OCI-LY3 (cell line): ENCODE measurements around the gene DNAAF8.

Experiments
- H2AFZ ChIP-seq: fragments of 200-600, 300-600 bp; shearing (Covaris generic); 2 replicates; pipeline ENCODE4 v1.6.0; 2014; ENCODE audit warnings: antibody characterized with exemption, low read depth, low read length
- H3K27ac ChIP-seq: fragments of 200-600, 300-600 bp; sonication (generic); 2 replicates; pipeline ENCODE4 v1.5.1; 2014; ENCODE audit warnings: mild to moderate bottlenecking, low read length, moderate library complexity, mixed read lengths
- H3K27me3 ChIP-seq: fragments of 200-600, 300-600 bp; sonication (generic); 2 replicates; pipeline ENCODE4 v1.6.1; 2014; ENCODE audit warnings: low read depth, low read length, mixed read lengths
- H3K36me3 ChIP-seq: fragments of 200-600, 300-600 bp; sonication (generic); replicated peaks from 2 replicates; pipeline ENCODE3; 2014; ENCODE audit warnings: low read depth, low read length, mixed read lengths
- H3K4me1 ChIP-seq: fragments of 300-600, 200-600 bp; sonication (generic); 2 replicates; pipeline ENCODE4 v1.6.1; 2014; ENCODE audit warnings: low read length, mixed read lengths
- H3K4me2 ChIP-seq: fragments of 200-600, 300-600 bp; sonication (generic); 2 replicates; pipeline ENCODE4 v1.6.1; 2014; ENCODE audit warnings: low read length, mixed read lengths
- H3K4me3 ChIP-seq: fragments of 300-600, 200-600 bp; sonication (generic); 2 replicates; pipeline ENCODE4 v1.5.1; 2014; ENCODE audit warnings: antibody characterized with exemption, mild to moderate bottlenecking, low read length, moderate library complexity
- H3K79me2 ChIP-seq: fragments of 300-600, 200-600 bp; shearing (Covaris generic); 2 replicates; pipeline ENCODE4 v1.6.1; 2014; ENCODE audit warnings: mild to moderate bottlenecking, low read length, mixed read lengths
- H3K9ac ChIP-seq: fragments of 300-600, 200-600 bp; shearing (Covaris generic); 2 replicates; pipeline ENCODE4 v1.6.0; 2014; ENCODE audit warnings: mild to moderate bottlenecking, low read length, moderate library complexity
- H3K9me3 ChIP-seq: fragments of 200-600, 300-600 bp; shearing (Covaris generic); 2 replicates; pipeline ENCODE4 v1.6.1; 2014; ENCODE audit warnings: low read length, mixed read lengths; ENCODE audit not compliant: insufficient read depth
- H4K20me1 ChIP-seq: fragments of 200-600, 300-600 bp; sonication (generic); 2 replicates; pipeline ENCODE4 v1.6.1; 2016; ENCODE audit warnings: low read length, mixed read lengths; ENCODE audit not compliant: insufficient read depth
- CTCF ChIP-seq: fragments of 200-600, 300-600 bp; sonication (generic); IDR thresholded peaks from 2 replicates; pipeline ENCODE4 v1.5.1; 2014; ENCODE audit warnings: antibody characterized with exemption, low read length, low read depth
- EZH2phosphoT487 ChIP-seq: fragments of 200-600 bp; shearing (Covaris generic); IDR thresholded peaks from 2 replicates; pipeline ENCODE4 v1.6.1; 2018; ENCODE audit warnings: antibody characterized with exemption, mixed run types, low read depth

DNAAF8 gene

GRCh38 chr16:4689091-4689671, 45.2 kb upstream of the DNAAF8 start:
- Histone ChIP-seq H3K9ac (no peak overlapping the region), H3K4me3 (no peak overlapping the region), H3K4me2 (no peak overlapping the region)

GRCh38 chr16:4689864-4690704, 44.3 kb upstream of the DNAAF8 start:
- peaks cover 13% of the 10 kb centered on the region for H3K79me2 ChIP-seq
- H3K27me3 ChIP-seq, result no peaks in the 10 kb centered on the region
- no peaks in the 10 kb centered on the region for H4K20me1 ChIP-seq
- H3K36me3 ChIP-seq, result no peaks in the 10 kb centered on the region
- no peak overlapping the region for H2AFZ ChIP-seq
- peaks cover 11% of the 10 kb centered on the region for H3K4me1 ChIP-seq
- no peak overlapping the region for H3K4me2 ChIP-seq
- H3K27ac ChIP-seq, result no peak overlapping the region
- no peak overlapping the region for H3K9ac ChIP-seq
- no peak overlapping the region for H3K4me3 ChIP-seq
- H3K9me3 ChIP-seq, result no peaks in the 10 kb centered on the region
- TF ChIP-seq CTCF, result no peak
- no peak for TF ChIP-seq EZH2phosphoT487

More at GRCh38 chr16:4689091-4689671, 45.2 kb upstream of the DNAAF8 start:
- no peaks in the 10 kb centered on the region for H4K20me1 ChIP-seq
- peaks cover 6% of the 10 kb centered on the region for H3K79me2 ChIP-seq
- no peak overlapping the region for H3K27ac ChIP-seq
- H3K4me1 ChIP-seq, result peaks cover 8% of the 10 kb centered on the region
- H3K9me3 ChIP-seq, result no peaks in the 10 kb centered on the region
- H3K27me3 ChIP-seq, result no peaks in the 10 kb centered on the region
- no peak overlapping the region for H2AFZ ChIP-seq
- no peaks in the 10 kb centered on the region for H3K36me3 ChIP-seq
- TF ChIP-seq CTCF (no peak), EZH2phosphoT487 (no peak)

GRCh38 chr16:4690946-4691665, 43.2 kb upstream of the DNAAF8 start:
- H3K36me3 ChIP-seq, result no peaks in the 10 kb centered on the region
- H3K27ac ChIP-seq, result no peak overlapping the region
- peaks cover 11% of the 10 kb centered on the region for H3K4me1 ChIP-seq
- no peaks in the 10 kb centered on the region for H3K27me3 ChIP-seq
- H3K79me2 ChIP-seq, result peaks cover 13% of the 10 kb centered on the region
- H3K9me3 ChIP-seq, result no peaks in the 10 kb centered on the region
- H4K20me1 ChIP-seq, result no peaks in the 10 kb centered on the region
- H3K4me3 ChIP-seq, result no peak overlapping the region
- H2AFZ ChIP-seq, result no peak overlapping the region
- H3K9ac ChIP-seq, result no peak overlapping the region
- no peak overlapping the region for H3K4me2 ChIP-seq
- TF ChIP-seq CTCF (no peak), EZH2phosphoT487 (no peak)
